Testis (tissue), 5 donors: ENCODE data around the gene SLC17A9. TPM values are rescaled to one million over a fixed set of nuclear protein-coding genes. Genes with fewer than 3 reads are reported as not detected.
A peak's percentile ranks its signal among the peaks of the same experiment; 100 is the strongest.

ENCODE experiments used
- DNase-seq: peaks from one replicate; pipeline ENCODE4 v3.0.0-alpha.2; 2019
- H3K27ac ChIP-seq, 2 donors: fragments of 200-600 bp; sonication (generic); one replicate each; pipeline ENCODE4 v1.5.1; 2019
- H3K27me3 ChIP-seq: fragments of 200-600 bp; sonication (generic); one replicate; pipeline ENCODE4 v1.5.1; 2019
- H3K36me3 ChIP-seq: fragments of 200-600 bp; sonication (generic); one replicate; pipeline ENCODE4 v1.5.1; 2017; ENCODE audit warnings: low read depth; ENCODE audit errors: missing control alignments
- H3K4me1 ChIP-seq: fragments of 200-600 bp; sonication (generic); one replicate; pipeline ENCODE4 v1.5.1; 2019
- H3K4me3 ChIP-seq, 2 donors: fragments of 200-600 bp; sonication (generic); one replicate each; pipeline ENCODE4 v1.5.1; 2017 to 2019
- H3K9me3 ChIP-seq: fragments of 200-600 bp; sonication (generic); one replicate; pipeline ENCODE4 v1.5.1; 2017
- POLR2A ChIP-seq: fragments of 450-650 bp; IDR thresholded peaks from one replicate; pipeline ENCODE4 v1.6.1; 2017; ENCODE audit warnings: antibody characterized with exemption, mild to moderate bottlenecking, moderate library complexity
- WGBS, 2 donors: methylation state at CpG; one replicate each; pipeline ENCODE4 v1.1.5; 2018; 5-methylcytosine and 5-hydroxymethylcytosine counted together
- intact Hi-C: fragments of 100-400 bp; cut with DNase I; formaldehyde crosslinking; loops from one replicate; pipeline ENCODE4 v1.15.1; 2023; ENCODE audit warnings: low total_unique reads
- long read RNA-seq, 2 donors: transcript quantifications; one replicate each; lab custom pipeline, GENCODE V29; 2026
- polyA plus RNA-seq: library from polyadenylated mRNA; stranded (reverse); fragments of 350-450 nt; fragmentation: Illumina TruSeq; extraction: RNeasy Lipid Tissue Mini Kit (QIAGEN cat#74804); gene quantifications from one replicate; pipeline ENCODE4 v1.2.3, GENCODE V29; 2014; ENCODE audit warnings: low read depth, low replicate concordance; ENCODE audit not compliant: insufficient read depth
- total RNA-seq, 2 donors: library from RNA; depleted of rRNA; stranded (reverse); fragments of >200 nt; gene quantifications; one replicate each; pipeline ENCODE4 v1.2.3, GENCODE V29; 2016
- TF ChIP-seq, protein P1 (sequence below), 3 experiments: fragments of 450-650 bp in 2 of 3; fragments of 200-600 bp in 1 of 3; sonication (generic) in 1 of 3; IDR thresholded peaks; one replicate each; pipeline ENCODE4 v1.5.1; 2016 to 2019; ENCODE audit warnings: antibody characterized with exemption in 3 of 3, mild to moderate bottlenecking in 2 of 3, moderate library complexity in 1 of 3

Gene SLC17A9
- total RNA-seq (1 to 10 TPM; 2.9 to 3.2 TPM), polyA plus RNA-seq (2.1 TPM)
- long read RNA-seq, donor 1 = 0 reads
- long read RNA-seq, donor 2 = 0 reads

DNA sequence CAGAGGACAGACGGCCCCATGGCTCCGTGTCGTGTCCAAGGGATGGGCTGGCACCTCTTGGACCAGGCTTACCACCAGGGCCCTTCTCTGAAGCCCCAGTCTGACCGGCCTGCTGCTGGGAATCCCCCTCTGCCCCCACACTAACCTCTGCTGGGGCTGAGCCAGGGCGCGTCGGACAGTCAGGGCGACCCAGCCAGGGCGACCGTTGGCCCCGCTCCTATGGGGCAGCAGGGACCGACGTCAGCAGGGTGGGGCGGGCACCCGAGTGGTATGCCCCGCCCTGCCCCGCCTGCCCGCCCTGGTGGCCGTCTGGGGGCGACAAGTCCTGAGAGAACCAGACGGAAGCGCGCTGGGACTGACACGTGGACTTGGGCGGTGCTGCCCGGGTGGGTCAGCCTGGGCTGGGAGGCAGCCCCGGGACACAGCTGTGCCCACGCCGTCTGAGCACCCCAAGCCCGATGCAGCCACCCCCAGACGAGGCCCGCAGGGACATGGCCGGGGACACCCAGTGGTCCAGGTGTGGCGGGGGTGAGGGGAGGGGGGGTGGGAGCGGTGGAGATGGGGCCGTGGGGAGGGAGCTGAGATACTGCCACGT, at the start of gene SLC17A9:
SLC17A9 (plus strand) TSS at position 337 of the 595 bp plus-strand sequence; CDS start at position 459, 122 bp downstream.
- DNase-seq = peak; percentile 52
- Histone ChIP-seq H3K9me3 (no peaks in the 10 kb centered on the region), H3K4me1 (peaks cover 35% of the 10 kb centered on the region), H3K27me3 (no peaks in the 10 kb centered on the region), H3K27ac (peak within 1 kb of the TSS; percentile 76 to 90), H3K36me3 (no peaks in the 10 kb centered on the region), H3K4me3 (no peak within 1 kb of the TSS)
- TF ChIP-seq, protein P1, sequence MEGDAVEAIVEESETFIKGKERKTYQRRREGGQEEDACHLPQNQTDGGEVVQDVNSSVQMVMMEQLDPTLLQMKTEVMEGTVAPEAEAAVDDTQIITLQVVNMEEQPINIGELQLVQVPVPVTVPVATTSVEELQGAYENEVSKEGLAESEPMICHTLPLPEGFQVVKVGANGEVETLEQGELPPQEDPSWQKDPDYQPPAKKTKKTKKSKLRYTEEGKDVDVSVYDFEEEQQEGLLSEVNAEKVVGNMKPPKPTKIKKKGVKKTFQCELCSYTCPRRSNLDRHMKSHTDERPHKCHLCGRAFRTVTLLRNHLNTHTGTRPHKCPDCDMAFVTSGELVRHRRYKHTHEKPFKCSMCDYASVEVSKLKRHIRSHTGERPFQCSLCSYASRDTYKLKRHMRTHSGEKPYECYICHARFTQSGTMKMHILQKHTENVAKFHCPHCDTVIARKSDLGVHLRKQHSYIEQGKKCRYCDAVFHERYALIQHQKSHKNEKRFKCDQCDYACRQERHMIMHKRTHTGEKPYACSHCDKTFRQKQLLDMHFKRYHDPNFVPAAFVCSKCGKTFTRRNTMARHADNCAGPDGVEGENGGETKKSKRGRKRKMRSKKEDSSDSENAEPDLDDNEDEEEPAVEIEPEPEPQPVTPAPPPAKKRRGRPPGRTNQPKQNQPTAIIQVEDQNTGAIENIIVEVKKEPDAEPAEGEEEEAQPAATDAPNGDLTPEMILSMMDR (IDR thresholded peaks at IDR 0.05) = no peak
- no peak for TF ChIP-seq POLR2A
- 41 to 67% methylated on average over 4 to 31 of the region's 37 CpGs for WGBS, 2 donors
- intact Hi-C loops = no loop called here

DNA sequence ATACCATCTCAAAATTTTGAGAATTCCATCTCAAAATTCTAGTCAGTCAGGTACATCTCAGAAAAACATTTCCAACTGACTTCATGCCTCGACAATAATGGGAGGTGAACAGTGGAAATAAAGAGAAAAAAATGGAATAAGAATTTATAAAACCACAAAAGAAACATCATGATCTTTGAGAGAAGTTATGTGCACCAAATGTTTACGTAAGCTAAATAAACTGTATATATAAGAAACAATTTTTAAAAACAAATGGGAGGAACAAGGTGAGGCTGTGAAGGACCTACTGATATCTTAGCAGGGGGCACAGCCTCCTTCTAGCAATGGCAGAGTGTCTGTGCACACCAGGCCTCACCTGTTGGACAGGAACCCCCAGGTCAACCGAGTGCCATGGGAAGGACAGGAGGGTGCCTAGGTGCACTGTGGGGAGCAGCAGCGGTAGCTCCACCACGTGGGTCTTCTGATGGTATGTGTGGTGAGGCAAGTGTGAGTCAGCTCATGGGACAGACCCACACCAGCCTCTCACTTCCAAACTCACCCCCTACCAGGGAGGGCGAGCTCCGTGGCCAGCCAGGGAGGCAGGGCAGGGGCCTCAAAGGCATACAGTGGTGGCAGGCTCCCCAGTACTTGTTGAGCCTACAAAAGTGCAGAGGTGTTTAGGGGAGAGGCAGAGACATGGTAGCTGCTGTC, 49.4 kb upstream of the SLC17A9 start:
- no peak for DNase-seq
- intact Hi-C loops = no loop called here
- Histone ChIP-seq H3K4me1 (peaks cover 10% of the 10 kb centered on the region), H3K4me3 (no peak overlapping the region), H3K9me3 (no peaks in the 10 kb centered on the region), H3K27me3 (no peaks in the 10 kb centered on the region), H3K27ac (no peak overlapping the region), H3K36me3 (no peaks in the 10 kb centered on the region)
- TF ChIP-seq, protein P1 (IDR thresholded peaks at IDR 0.05) = no peak
- WGBS, 2 donors = 82 to 89% methylated on average over 5 to 7 of the region's 7 CpGs

DNA sequence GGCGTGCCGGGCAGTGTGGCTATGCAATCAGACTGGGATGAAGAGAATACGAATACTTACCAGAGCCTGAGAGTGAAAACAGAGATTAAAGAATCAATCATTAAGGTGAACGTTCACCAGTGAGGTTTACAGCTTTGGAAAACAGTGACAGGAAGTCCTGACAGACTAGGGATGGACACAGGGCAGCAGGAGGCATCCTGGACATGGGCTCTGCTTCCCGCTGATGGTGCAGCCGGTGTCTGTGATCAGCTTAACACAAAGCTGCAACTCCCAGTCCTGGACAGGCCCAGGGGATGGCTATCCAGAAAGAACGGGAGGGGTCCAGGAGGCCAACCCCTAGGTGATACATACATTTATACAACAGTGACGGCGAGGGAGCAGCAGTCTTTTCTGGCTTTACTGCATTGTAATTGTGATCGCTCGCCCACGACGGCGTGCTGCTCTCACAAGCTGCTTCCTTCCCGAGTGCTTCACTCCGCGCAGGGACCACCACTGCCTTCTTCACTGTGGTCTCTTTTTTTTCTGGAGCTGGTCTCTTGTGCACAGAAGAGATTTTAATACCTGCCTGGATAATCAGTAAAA, 46.9 kb upstream of the SLC17A9 start:
- TF ChIP-seq, protein P1 (IDR thresholded peaks at IDR 0.05) = no peak
- TF ChIP-seq POLR2A = no peak
- peaks cover under 1% of the 10 kb centered on the region for H3K4me1 ChIP-seq
- no peak overlapping the region for H3K27ac ChIP-seq
- 90 to 91% methylated on average over 17 of the region's 17 CpGs for WGBS, 2 donors
- H3K27me3 ChIP-seq = no peaks in the 10 kb centered on the region
- H3K4me3 ChIP-seq = no peak overlapping the region
- no peaks in the 10 kb centered on the region for H3K36me3 ChIP-seq
- DNase-seq = no peak
- H3K9me3 ChIP-seq = no peaks in the 10 kb centered on the region
- intact Hi-C loops = no loop called here

DNA sequence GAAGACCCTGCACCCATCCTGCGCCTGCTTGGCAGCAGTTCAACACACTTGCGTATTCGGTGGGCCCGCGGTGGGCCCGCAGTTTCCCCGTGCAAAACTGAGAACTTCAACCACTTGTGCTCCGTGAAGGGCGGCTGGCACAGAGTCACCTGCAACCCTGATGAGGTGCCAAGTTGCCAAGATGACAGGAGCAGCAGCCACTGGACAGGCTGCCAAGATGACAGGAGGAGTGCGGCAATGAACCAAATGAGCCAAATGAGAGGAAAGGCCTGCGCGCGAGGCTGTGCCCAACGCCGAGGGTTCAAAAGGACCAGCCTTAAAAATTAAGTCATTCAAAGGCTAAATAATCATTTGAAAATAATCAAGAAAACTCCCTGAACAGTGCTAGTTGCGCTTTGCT, 46.3 kb upstream of the SLC17A9 start:
- WGBS, 2 donors = 91 to 92% methylated on average over 16 of the region's 16 CpGs
- DNase-seq = no peak
- no peaks in the 10 kb centered on the region for H3K4me1 ChIP-seq
- no peaks in the 10 kb centered on the region for H3K36me3 ChIP-seq
- H3K9me3 ChIP-seq = no peaks in the 10 kb centered on the region
- TF ChIP-seq POLR2A = no peak
- TF ChIP-seq, protein P1 (IDR thresholded peaks at IDR 0.05) = no peak
- intact Hi-C loops = no loop called here
- no peak overlapping the region for H3K27ac ChIP-seq
- H3K4me3 ChIP-seq = no peak overlapping the region
- no peaks in the 10 kb centered on the region for H3K27me3 ChIP-seq
